Nucleus accumbens (tissue), 56 donors: Measurements from ENCODE around the gene SH3BP2.
"Not testable (repeated sequence)": the region's sequence is repeated elsewhere in the genome, so short reads cannot be mapped to it uniquely, and the experiment has no call there.

Experiments used
- DNase-seq, 56 donors: peaks; one replicate each; lab custom pipeline; 2025; lab: John Stamatoyannopoulos, UW

SH3BP2 gene

DNA sequence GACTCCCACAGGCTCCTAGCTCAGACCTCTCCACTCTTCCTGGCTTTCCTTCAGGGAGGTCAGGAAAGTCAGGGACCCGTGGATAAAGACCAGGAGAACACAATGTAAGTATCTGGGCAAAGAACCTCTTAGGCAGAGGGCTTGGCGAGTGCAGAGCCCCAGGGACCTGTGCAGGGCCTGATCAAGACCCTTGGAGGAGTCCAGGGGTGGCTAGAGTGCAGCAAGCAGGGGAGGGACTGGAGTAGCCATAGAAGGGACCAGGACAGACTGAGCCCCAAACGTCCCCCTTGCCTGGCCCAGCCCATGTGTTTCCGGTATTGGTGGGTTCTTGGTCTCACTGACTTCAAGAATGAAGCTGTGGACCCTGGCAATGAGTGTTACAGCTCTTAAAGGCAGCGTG is 30.8 kb upstream of the SH3BP2 start:
- no peak for DNase-seq

GRCh38 chr4:2762486-2763370 is 30.2 kb upstream of the SH3BP2 start:
- not testable (repeated sequence) for DNase-seq

- DNase-seq = no peak
These were observed 29.3 kb upstream of the SH3BP2 start for GRCh38 chr4:2763511-2763967.

DNA sequence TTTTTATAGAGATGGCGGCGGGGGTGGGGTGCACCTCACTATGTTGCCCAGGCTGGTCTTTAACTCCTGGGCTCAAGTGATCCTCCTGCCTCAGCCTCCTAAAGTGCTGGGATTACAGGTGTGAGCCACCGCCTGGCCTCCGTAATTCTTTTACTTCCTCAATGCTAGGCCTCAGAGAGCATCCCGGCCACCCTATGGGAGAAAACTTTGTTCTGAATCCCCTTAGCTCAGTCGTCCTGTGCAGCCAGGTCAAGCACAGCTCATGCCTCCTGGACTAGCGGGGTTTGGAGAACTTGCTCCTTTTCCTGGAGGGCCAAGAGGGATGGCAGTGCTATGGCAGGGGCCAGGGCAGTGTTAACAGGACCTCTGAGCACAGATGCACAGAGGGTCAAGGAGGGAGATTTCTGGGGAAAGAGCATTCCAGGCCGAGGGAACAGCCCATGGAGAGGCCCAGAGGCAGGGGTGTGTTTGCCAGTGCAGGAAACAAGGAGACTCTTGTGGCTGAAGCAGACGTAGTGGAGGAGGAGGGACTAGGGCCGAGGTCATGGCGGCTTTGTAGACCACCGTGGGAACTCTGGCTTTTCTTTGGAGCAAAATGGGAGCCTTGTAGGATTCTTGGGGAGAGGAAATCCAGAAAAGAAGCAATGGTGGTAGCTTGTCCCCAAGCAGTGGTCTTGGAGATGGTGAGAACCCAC is 26.9 kb upstream of the SH3BP2 start:
- DNase-seq = no peak

DNA sequence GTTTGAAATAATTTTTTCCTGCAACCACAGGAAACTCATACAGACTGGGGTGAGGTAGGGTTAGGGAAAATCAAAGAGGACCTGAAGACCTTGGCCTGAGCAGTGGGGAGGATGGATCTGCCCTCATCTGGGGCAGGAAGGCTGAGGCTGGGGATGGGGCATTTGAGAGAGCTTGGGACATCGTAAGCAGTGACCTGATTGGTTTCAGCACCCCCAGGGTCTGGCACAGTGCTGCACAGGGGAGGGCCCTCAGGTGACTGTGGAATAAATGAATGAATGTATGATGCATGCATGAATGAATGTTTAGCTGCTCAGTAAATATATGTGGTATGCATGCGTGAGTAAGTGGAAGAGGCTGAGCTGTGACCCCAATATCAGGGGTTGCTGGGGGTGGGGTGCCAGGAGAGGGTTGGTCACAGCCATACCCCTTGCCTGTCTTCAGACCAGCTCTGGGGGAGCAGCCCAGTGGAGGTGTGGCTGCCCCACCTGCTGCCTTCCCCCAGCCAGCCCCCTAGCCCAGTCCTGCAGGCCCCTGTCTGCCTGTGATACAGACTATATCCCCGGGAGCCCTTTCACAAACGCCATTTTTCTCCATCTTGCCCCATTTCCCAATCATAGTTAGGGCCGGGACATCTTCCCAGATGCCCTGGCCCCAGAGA is 25.7 kb upstream of the SH3BP2 start:
- no peak for DNase-seq

DNA sequence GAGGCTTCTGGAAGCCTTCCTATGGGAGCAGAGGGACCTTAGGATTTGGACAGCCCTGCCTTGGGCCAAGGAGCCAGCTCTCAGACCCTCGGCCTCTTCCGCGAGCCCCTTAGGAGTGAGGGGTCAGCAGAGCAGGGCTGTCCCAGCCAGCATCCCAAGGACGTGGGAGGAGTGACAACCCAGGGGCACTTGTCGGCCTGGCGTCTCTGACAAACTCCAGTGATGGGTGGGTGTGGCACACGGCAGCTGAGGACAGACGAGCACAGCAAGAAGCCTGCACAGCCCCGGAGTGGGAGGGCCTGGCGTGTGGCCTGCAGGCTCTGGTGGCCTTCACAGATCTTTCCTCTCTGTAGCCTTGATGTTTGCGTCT is 25.2 kb upstream of the SH3BP2 start:
- no peak for DNase-seq

DNA sequence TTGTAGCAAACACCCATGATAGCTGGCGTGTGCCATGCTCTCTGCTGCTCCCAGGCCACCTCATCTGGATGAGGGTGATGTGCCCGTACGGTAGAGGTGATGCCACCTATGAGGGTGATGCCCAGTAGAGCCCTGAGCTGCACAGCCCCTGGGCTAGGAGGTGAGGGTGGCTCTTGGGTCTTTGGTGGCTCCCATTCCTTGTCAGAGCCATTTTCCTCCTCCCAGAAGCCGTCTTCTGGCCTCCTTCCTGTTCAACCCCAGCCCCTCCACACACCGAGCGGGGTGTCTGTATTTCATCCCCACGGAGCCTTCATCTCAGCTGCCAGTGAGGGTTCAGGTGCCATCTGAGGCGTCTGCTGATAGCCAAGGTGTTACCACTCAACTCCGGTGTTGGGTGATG is 24.8 kb upstream of the SH3BP2 start:
- no peak for DNase-seq

DNA sequence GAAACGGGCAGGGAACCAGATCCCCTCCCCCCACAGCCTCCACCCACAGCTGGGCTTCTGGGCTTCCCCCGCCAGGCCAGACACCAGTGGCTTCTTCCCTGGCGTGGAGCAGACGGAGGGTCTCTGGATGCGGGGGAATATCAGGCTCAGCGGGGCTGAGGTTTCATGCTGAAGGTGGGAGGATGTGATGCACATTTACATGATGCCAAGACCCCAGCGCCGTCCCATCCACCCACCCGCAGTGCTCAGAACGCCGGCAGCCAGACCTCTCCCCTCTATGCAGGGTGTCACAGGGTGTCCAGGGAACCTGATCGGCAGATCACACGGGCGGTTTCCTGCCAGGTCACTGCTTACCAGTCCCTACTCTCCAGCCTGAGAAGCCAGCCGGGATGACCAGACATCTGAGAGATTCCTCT is 24.0 kb upstream of the SH3BP2 start:
- no peak for DNase-seq

GRCh38 chr4:2771264-2771663 is 21.6 kb upstream of the SH3BP2 start:
- DNase-seq = no peak

DNA sequence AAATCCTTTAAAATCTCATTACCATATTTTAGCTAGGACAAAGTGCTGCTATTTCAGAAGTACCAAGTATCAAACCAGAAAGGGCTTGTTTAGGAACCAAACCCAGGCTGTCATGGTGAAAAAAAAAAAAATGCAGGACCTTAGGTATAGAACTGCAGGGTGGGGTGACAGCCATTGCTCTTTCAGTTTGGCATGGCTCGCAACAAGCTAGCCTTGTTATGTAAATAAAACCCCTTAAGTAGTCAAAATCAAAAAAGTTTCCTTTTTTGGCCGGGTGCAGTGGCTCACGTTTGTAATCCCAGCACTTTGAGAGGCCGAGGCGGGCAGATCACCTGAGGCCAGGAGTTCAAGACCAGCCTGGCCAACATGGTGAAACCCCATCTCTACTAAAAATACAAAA is 12.2 kb upstream of the SH3BP2 start:
- not testable (repeated sequence) for DNase-seq

DNA sequence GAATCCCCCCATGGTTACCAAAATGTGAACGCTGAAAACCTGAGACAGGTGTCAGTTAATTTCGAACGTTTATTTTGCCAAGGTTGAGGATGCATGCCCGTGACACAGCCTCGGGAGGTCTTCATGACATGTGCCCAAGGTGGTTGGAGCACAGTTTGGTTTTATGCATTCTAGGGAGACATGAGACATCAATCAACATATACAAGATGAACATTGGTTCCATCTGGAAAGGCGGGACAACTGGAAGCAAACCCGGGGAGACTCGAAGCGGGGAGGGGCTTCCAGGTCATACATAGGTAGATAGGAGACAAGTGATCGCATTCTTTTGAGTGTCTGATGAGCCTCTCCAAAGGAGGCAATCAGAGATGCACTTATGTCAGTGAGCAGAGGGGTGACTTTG is 11.0 kb upstream of the SH3BP2 start:
- no peak for DNase-seq

GRCh38 chr4:2783790-2784189 is 9.1 kb upstream of the SH3BP2 start:
- no peak for DNase-seq

DNA sequence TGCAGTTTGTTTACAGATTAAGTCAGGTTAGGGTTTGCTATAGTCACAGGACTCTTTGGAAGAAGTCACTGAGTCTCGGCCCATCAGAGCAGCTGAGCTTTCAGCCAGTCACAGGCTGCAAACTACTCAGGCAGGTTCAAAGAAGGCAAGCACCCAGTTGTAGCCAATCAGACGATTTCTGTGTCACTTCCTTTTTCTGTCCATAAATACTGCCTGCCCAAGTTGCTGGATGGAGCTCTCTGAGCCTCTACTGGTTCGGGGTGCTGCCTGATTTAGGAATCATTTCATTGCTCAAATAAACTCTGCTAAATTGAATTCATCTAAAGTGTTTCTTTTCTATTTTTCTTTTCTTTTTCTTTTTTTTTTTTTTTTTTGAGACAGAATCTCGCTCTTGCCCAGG is 7.3 kb upstream of the SH3BP2 start:
- DNase-seq = no peak

- DNase-seq = no peak
These were observed 6.7 kb upstream of the SH3BP2 start for GRCh38 chr4:2786152-2786671.

DNA sequence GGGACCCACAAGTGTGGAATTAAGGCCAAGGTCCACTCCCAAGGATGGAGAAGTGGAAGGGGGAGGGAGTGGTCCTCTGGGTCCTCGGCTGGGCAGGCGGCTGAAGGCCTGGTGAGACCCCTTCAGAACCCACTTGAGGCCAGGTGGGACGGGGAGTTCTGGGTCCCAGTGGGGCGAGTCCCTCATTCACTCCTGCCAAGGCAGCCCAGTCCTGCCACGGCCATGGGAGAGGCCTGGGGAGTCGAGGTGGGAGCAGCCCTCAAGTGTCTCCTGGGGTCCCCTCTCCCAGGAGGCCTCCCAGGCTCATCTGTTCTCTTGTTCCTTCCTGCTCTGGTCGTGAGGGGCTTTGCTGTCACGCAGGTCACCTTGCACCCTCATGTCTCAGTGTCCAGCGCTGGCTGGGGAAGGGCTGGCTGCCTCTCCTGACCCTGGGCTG is 6.1 kb upstream of the SH3BP2 start:
- DNase-seq = no peak

DNA sequence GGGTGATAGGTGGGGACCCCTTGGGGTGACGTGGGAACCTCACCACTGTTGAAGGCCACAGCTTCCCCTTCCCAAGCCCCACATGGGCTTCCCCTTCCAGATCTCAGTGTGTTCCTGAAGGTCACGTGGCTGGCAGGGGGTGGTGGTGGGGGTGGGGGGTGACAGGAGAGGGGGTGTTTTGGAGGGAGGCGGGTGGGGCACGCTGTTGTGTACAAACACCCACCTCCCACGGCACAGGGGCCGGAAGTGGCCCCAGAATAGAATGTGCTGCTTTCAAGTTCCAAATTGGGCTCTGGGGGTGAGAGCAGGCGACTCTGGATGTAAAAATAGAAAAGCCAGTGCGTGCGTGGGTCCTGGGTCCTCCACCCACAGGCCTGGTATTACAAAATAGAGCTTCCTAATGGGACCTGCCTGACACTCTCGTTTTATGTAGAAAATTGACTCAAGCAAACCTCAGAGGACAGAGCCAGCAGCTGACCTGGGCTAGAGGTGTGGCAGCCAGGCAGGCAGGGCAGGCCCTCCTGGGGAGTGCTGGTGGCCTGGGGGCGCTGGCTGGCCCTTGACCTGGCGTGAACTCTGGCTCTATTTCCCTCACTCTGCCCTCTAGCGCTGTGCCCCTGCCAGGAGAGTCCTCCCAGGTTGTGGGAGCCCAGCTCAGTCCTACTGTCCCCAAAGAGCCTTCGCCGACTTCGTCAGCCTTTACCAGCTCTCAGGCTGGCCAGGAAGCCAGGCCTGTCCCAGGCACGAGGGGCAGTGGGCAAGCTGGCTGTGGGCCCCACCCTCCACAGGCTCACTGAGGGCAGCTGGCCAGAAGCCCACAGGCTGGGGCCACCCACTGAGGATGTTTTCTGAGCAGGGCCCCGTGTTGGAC is 5.4 kb upstream of the SH3BP2 start:
- peak in 2 of 56 donors; percentile 22 to 40 for DNase-seq

GRCh38 chr4:2788101-2788500 is 4.8 kb upstream of the SH3BP2 start:
- no peak for DNase-seq

DNA sequence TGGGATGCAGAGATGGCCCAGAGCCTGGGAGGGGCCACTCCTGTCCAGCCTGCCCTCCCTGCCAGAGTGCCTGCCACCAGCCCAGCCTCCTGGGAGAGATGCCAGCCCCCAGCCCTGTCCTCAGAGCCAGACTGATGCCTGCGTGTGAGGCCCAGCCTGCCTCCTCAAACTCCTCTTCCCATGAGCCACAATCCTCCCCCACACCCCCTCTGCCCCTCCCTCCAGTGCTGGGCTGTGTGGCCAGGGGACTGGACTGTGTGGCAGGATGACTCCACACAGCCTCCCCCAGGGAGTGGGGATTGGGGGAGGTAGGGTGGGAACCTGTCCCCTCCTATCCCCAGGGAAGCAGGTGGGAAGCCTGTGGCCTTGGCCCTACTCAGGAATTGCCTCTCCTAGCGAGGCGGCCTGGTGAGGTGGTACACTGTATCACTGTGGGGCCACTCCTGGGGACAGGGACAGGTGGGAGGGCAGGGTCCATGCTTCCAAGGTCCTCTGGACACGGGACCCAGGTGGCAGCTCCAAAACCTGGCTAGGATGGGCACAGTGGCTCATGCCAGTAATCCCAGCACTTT is 4.3 kb upstream of the SH3BP2 start:
- DNase-seq = peak in 20 of 56 donors; percentile 12 to 72 (median 52)

DNA sequence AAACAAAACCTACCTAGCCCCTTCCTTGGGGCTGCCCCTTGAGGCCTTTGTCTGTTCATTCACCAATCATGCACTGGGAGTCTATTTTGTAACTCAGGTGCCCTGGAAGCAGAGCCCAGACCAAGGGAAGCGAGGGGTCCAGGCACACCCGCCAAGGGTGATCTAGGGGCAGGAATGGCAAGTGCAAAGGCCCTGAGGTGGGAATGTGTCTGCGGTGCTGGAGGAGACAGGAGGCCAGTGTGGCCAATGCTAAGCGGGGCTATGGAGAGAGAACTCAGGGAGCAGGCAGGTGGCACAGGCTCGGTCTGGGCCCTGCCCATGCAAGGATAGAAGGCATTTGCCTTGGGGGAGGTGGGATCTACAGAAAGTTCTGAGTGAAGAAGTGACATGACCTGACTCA is 3.5 kb upstream of the SH3BP2 start:
- no peak for DNase-seq
